Measurements from ENCODE around the gene AIF1L. TPM values are rescaled to one million over a fixed set of nuclear protein-coding genes. Genes with fewer than 3 reads are reported as not detected.

AIF1L gene
- total RNA-seq, 6 donors from 2014 or later = 3.8 to 21.4 (median 10.5) TPM

GRCh38 chr9:131069699-131070098 is 26.6 kb upstream of the AIF1L start:
- WGBS, 2 donors = 92 to 95% methylated on average over 15 of the region's 15 CpGs
- TF ChIP-seq, protein P1, sequence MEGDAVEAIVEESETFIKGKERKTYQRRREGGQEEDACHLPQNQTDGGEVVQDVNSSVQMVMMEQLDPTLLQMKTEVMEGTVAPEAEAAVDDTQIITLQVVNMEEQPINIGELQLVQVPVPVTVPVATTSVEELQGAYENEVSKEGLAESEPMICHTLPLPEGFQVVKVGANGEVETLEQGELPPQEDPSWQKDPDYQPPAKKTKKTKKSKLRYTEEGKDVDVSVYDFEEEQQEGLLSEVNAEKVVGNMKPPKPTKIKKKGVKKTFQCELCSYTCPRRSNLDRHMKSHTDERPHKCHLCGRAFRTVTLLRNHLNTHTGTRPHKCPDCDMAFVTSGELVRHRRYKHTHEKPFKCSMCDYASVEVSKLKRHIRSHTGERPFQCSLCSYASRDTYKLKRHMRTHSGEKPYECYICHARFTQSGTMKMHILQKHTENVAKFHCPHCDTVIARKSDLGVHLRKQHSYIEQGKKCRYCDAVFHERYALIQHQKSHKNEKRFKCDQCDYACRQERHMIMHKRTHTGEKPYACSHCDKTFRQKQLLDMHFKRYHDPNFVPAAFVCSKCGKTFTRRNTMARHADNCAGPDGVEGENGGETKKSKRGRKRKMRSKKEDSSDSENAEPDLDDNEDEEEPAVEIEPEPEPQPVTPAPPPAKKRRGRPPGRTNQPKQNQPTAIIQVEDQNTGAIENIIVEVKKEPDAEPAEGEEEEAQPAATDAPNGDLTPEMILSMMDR (IDR thresholded peaks at IDR 0.05) = no peak
- no peak for TF ChIP-seq POLR2AphosphoS5 (IDR thresholded peaks at IDR 0.05)
- no peak for TF ChIP-seq EP300 (IDR thresholded peaks at IDR 0.05)
- no peak for TF ChIP-seq POLR2A (IDR thresholded peaks at IDR 0.05)
- no peak for ATAC-seq (ENCODE audit: low FRiP score in 2 of 2)

GRCh38 chr9:131072107-131072870 is 24.0 kb upstream of the AIF1L start:
- Histone ChIP-seq H3K4me1 (no peaks in the 10 kb centered on the region), H3K9me3 (no peaks in the 10 kb centered on the region), H3K27ac (no peak overlapping the region), H3K36me3 (no peaks in the 10 kb centered on the region), H3K4me3 (no peak overlapping the region), H3K27me3 (no peaks in the 10 kb centered on the region)
- TF ChIP-seq, protein P1 (IDR thresholded peaks at IDR 0.05) = no peak
- no peak for TF ChIP-seq EP300 (IDR thresholded peaks at IDR 0.05)
- TF ChIP-seq POLR2AphosphoS5 (IDR thresholded peaks at IDR 0.05) = no peak
- TF ChIP-seq POLR2A (IDR thresholded peaks at IDR 0.05) = no peak
- no peak for DNase-seq
- WGBS, 2 donors = 73 to 86% methylated on average over 9 of the region's 16 CpGs
- no peak for ATAC-seq (ENCODE audit: low FRiP score in 2 of 2)

More at GRCh38 chr9:131069699-131070098, 26.6 kb upstream of the AIF1L start:
- Histone ChIP-seq H3K4me3 (no peak overlapping the region), H3K27ac (no peak overlapping the region), H3K27me3 (no peaks in the 10 kb centered on the region), H3K4me1 (no peaks in the 10 kb centered on the region), H3K9me3 (no peaks in the 10 kb centered on the region), H3K36me3 (no peaks in the 10 kb centered on the region)
- DNase-seq = no peak

- Histone ChIP-seq H3K9me3 (no peaks in the 10 kb centered on the region), H3K4me1 (no peaks in the 10 kb centered on the region), H3K36me3 (no peaks in the 10 kb centered on the region), H3K4me3 (no peak overlapping the region), H3K27me3 (no peaks in the 10 kb centered on the region), H3K27ac (no peak overlapping the region)
- TF ChIP-seq, protein P1 (IDR thresholded peaks at IDR 0.05) = no peak
- WGBS, 2 donors = 56 to 94% methylated on average over 7 to 9 of the region's 9 CpGs
- ATAC-seq (ENCODE audit: low FRiP score in 2 of 2) (no peak), DNase-seq (no peak)
Measured at GRCh38 chr9:131072871-131073237, 23.5 kb upstream of the AIF1L start.

DNA sequence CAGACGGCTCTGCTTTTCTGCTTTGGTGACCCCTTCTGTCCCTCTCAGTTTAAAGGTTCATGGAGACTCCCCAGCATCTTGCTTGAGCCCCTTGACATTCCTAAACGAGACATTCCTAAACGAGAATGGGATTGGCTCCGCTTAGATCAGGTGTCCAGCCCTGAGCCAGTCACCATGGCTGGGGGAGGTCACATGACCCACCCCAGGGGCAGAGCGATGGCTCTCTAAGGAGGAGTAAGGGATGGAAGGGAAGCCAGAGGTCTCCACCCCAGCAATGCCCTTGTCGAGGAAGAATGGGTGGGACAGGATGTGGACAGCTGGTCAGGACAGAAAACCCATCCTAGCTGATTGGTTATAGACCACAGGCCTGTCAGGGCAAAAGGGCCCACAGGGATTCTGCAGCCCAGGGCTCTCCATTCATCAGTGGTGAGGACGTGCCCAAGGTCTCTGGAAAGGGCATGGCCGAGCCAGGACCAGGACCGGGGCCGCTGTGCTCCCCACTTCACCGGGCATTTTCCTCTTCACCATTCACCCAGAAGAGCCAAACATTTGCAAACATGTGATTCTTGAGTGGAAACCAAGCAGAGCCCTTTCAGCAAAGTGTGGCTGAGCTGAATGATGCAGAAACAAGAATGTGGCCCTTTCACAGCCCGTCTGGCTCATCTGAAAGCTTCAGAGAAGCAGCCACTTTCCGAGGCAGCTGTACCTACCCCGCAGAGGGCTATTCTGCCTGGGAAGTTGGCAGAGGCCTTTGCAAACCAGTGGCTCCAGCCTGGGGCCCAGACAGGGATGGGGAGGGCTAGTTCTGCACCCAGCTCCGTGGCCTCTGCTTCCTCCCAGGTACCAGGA is 19.8 kb upstream of the AIF1L start:
- H3K27me3 ChIP-seq = no peaks in the 10 kb centered on the region
- DNase-seq = no peak
- TF ChIP-seq EP300 (IDR thresholded peaks at IDR 0.05) (no peak), POLR2AphosphoS5 (IDR thresholded peaks at IDR 0.05) (no peak), POLR2A (IDR thresholded peaks at IDR 0.05) (no peak)
- TF ChIP-seq, protein P1 (IDR thresholded peaks at IDR 0.05) = no peak
- H3K9me3 ChIP-seq = no peaks in the 10 kb centered on the region
- no peak overlapping the region for H3K4me3 ChIP-seq
- no peak for ATAC-seq (ENCODE audit: low FRiP score in 2 of 2)
- H3K27ac ChIP-seq = no peak overlapping the region
- H3K4me1 ChIP-seq = no peaks in the 10 kb centered on the region
- H3K36me3 ChIP-seq = no peaks in the 10 kb centered on the region
- 60 to 65% methylated on average over 9 to 15 of the region's 15 CpGs for WGBS, 2 donors
